Smooth muscle cell (in vitro differentiated cells): ENCODE results near the gene STK36. TPM values are rescaled to one million over a fixed set of nuclear protein-coding genes. Genes with fewer than 3 reads are reported as not detected.

Experiments used
- DNase-seq: peaks from one replicate; lab custom pipeline; 2025; ENCODE audit not compliant: unreplicated experiment; lab: John Stamatoyannopoulos, UW
- H2AFZ ChIP-seq: fragments of 200-600 bp; sonication (generic); 2 replicates; pipeline ENCODE4 v1.6.0; 2016; ENCODE audit warnings: antibody characterized with exemption, low read depth, mild to moderate bottlenecking
- H3F3A ChIP-seq: fragments of 200-600 bp; sonication (generic); 2 replicates; pipeline ENCODE4 v1.6.0; 2017; ENCODE audit warnings: antibody characterized with exemption, low read depth
- H3K27ac ChIP-seq: fragments of 200-600 bp; sonication (generic); 2 replicates; pipeline ENCODE4 v1.5.1; 2016; ENCODE audit warnings: low read depth, mild to moderate bottlenecking
- H3K27me3 ChIP-seq: fragments of 200-600 bp; sonication (generic); 2 replicates; pipeline ENCODE4 v1.6.1; 2016; ENCODE audit warnings: low read depth, mild to moderate bottlenecking
- H3K36me3 ChIP-seq: fragments of 200-600 bp; sonication (generic); 2 replicates; pipeline ENCODE4 v1.5.1; 2016; ENCODE audit warnings: low read depth
- H3K4me1 ChIP-seq: fragments of 200-600 bp; sonication (generic); 2 replicates; pipeline ENCODE4 v1.5.1; 2016; ENCODE audit warnings: low read depth
- H3K4me2 ChIP-seq: fragments of 200-600 bp; sonication (generic); 2 replicates; pipeline ENCODE4 v1.6.0; 2016; ENCODE audit warnings: mild to moderate bottlenecking
- H3K4me3 ChIP-seq: fragments of 200-600 bp; sonication (generic); 2 replicates; pipeline ENCODE4 v1.5.1; 2016; ENCODE audit warnings: mild to moderate bottlenecking
- H3K79me2 ChIP-seq: fragments of 200-600 bp; sonication (generic); 2 replicates; pipeline ENCODE4 v1.6.0; 2016; ENCODE audit warnings: low read depth, mild to moderate bottlenecking
- H3K9ac ChIP-seq: fragments of 200-600 bp; sonication (generic); 2 replicates; pipeline ENCODE4 v1.6.0; 2016; ENCODE audit warnings: low read depth
- H3K9me3 ChIP-seq: fragments of 200-600 bp; sonication (generic); replicated peaks from 2 replicates; pipeline ENCODE4 v1.5.1; 2016; ENCODE audit warnings: low read depth
- H4K20me1 ChIP-seq: fragments of 200-600 bp; sonication (generic); 2 replicates; pipeline ENCODE4 v1.6.0; 2016; ENCODE audit warnings: low read depth
- CTCF ChIP-seq: fragments of 200-600 bp; sonication (generic); IDR thresholded peaks from 2 replicates; pipeline ENCODE4 v1.5.1; 2017; ENCODE audit warnings: borderline replicate concordance, mild to moderate bottlenecking, antibody characterized with exemption; ENCODE audit not compliant: insufficient read depth, poor library complexity, severe bottlenecking
- WGBS: methylation state at CpG from one replicate; pipeline ENCODE4 v1.1.7; 2016; ENCODE audit warnings: low lambda C conversion rate; 5-methylcytosine and 5-hydroxymethylcytosine counted together
- polyA plus RNA-seq: library from polyadenylated mRNA; unstranded; fragments of >200 nt; fragmentation: Nextera tagmentation; extraction: Ambion mirVana; gene quantifications from 2 replicates; pipeline ENCODE4 v1.2.1, GENCODE V29; 2016
- total RNA-seq: library from RNA; depleted of rRNA; stranded (reverse); fragments of >200 nt; gene quantifications from 2 replicates; pipeline ENCODE4 v1.2.3, GENCODE V29; 2014

The STK36 gene
- total and polyA plus RNA-seq, 2 experiments from 2014 or later: 18.8 to 22.7 TPM

- Histone ChIP-seq H2AFZ (no peak overlapping the region), H3K27me3 (no peaks in the 10 kb centered on the region), H3K27ac (no peak overlapping the region), H3K36me3 (peaks cover 4% of the 10 kb centered on the region), H3K9me3 (no peaks in the 10 kb centered on the region), H3K4me2 (no peak overlapping the region), H3K4me1 (no peaks in the 10 kb centered on the region), H3K9ac (no peak overlapping the region), H3K4me3 (no peak overlapping the region), H3F3A (no peaks in the 10 kb centered on the region), H4K20me1 (peaks cover 59% of the 10 kb centered on the region), H3K79me2 (peaks cover 69% of the 10 kb centered on the region)
- no peak for TF ChIP-seq CTCF
- 92% methylated on average over 4 of the region's 4 CpGs for WGBS
- DNase-seq: no peak
Observed at GRCh38 chr2:218716070-218716469, 44.2 kb downstream of the STK36 start.

GRCh38 chr2:218717262-218717661, 45.4 kb downstream of the STK36 start:
- Histone ChIP-seq H3K27me3 (no peaks in the 10 kb centered on the region), H3K4me1 (peaks cover 3% of the 10 kb centered on the region), H3K4me3 (no peak overlapping the region), H3K79me2 (peaks cover 73% of the 10 kb centered on the region), H3K27ac (peak overlapping the region; percentile 32), H3K4me2 (no peak overlapping the region), H3K9me3 (no peaks in the 10 kb centered on the region), H4K20me1 (peaks cover 70% of the 10 kb centered on the region), H3K9ac (no peak overlapping the region), H2AFZ (no peak overlapping the region), H3F3A (peaks cover 6% of the 10 kb centered on the region), H3K36me3 (peaks cover 4% of the 10 kb centered on the region)
- no peak for TF ChIP-seq CTCF
- 79% methylated on average over 3 of the region's 3 CpGs for WGBS
- no peak for DNase-seq

- DNase-seq: no peak
- TF ChIP-seq CTCF: no peak
- Histone ChIP-seq H4K20me1 (peaks cover 78% of the 10 kb centered on the region), H3F3A (peaks cover 6% of the 10 kb centered on the region), H2AFZ (no peak overlapping the region), H3K36me3 (peaks cover 4% of the 10 kb centered on the region), H3K9ac (no peak overlapping the region), H3K27me3 (no peaks in the 10 kb centered on the region), H3K4me1 (peaks cover 7% of the 10 kb centered on the region), H3K4me2 (no peak overlapping the region), H3K79me2 (peaks cover 72% of the 10 kb centered on the region), H3K9me3 (no peaks in the 10 kb centered on the region), H3K4me3 (no peak overlapping the region), H3K27ac (no peak overlapping the region)
- WGBS: 95% methylated on average over 7 of the region's 7 CpGs
Observed at GRCh38 chr2:218718058-218718457, 46.2 kb downstream of the STK36 start.

GRCh38 chr2:218719457-218719856, 47.6 kb downstream of the STK36 start:
- DNase-seq: no peak
- no peak overlapping the region for H3K9ac ChIP-seq
- peaks cover 6% of the 10 kb centered on the region for H3F3A ChIP-seq
- no peak overlapping the region for H3K27ac ChIP-seq
- H3K9me3 ChIP-seq: no peaks in the 10 kb centered on the region
- no peak overlapping the region for H2AFZ ChIP-seq
- H3K4me1 ChIP-seq: peaks cover 7% of the 10 kb centered on the region
- TF ChIP-seq CTCF: no peak
- H3K4me3 ChIP-seq: no peak overlapping the region
- peaks cover 70% of the 10 kb centered on the region for H3K79me2 ChIP-seq
- H4K20me1 ChIP-seq: peaks cover 82% of the 10 kb centered on the region
- H3K36me3 ChIP-seq: peaks cover 4% of the 10 kb centered on the region
- 74% methylated on average over 3 of the region's 3 CpGs for WGBS
- H3K4me2 ChIP-seq: no peak overlapping the region
- no peaks in the 10 kb centered on the region for H3K27me3 ChIP-seq
